Measurements from ENCODE around the gene PPP1R13B.

DNA sequence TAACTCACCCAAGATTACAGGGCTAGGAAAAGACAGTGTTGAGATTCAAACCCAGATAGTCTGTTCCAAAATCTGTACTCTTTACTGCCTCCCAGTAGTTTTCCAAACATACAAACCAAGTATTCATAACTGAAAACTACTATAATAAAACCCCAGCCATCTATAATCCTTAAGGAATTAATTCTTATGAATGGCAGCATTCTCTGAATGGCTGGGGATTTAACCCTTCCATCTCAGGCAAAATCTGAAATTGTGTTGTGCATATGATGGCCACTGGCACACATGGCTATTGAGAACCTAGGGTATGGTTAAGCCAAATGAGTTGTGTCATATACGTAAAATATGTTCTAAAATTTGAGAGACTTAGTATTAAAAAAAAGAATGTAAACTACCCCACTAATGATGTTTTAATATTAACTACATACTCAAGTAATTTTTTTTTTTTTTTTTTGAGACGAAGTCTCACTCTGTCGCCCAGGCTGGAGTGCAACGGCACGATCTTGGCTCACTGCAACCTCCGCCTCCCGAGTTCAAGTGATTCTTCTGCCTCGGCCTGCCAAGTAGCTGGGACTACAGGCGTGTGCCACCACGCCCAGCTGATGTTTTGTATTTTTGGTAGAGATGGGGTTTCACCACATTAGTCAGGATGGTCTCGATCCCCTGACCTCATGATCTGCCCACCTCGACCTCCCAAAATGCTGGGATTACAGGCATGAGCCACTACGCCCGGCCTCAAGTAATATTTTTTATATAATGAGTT lies 16.7 kb downstream of the PPP1R13B start:
- TF ChIP-seq, protein P1, sequence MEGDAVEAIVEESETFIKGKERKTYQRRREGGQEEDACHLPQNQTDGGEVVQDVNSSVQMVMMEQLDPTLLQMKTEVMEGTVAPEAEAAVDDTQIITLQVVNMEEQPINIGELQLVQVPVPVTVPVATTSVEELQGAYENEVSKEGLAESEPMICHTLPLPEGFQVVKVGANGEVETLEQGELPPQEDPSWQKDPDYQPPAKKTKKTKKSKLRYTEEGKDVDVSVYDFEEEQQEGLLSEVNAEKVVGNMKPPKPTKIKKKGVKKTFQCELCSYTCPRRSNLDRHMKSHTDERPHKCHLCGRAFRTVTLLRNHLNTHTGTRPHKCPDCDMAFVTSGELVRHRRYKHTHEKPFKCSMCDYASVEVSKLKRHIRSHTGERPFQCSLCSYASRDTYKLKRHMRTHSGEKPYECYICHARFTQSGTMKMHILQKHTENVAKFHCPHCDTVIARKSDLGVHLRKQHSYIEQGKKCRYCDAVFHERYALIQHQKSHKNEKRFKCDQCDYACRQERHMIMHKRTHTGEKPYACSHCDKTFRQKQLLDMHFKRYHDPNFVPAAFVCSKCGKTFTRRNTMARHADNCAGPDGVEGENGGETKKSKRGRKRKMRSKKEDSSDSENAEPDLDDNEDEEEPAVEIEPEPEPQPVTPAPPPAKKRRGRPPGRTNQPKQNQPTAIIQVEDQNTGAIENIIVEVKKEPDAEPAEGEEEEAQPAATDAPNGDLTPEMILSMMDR (IDR thresholded peaks at IDR 0.05), result no peak
- TF ChIP-seq EP300 (IDR thresholded peaks at IDR 0.05), result no peak
